Immature natural killer cell (primary cell): ENCODE results near the gene IL12RB2. TPM values are rescaled to one million over a fixed set of nuclear protein-coding genes. Genes with fewer than 3 reads are reported as not detected.
A peak's percentile ranks its signal among the peaks of the same experiment; 100 is the strongest.

Source experiments
- DNase-seq, 3 donors: peaks; one replicate each; pipeline ENCODE4 v3.0.0; 2022; ENCODE audit warnings: mixed read lengths in 1 of 3
- H3K27ac Mint-ChIP-seq, 6 donors: one replicate each; pipeline ENCODE4 v1.8.0; 2020; ENCODE audit warnings: mixed read lengths in 6 of 6, mild to moderate bottlenecking in 5 of 6, inconsistent platforms in 4 of 6, moderate library complexity in 3 of 6
- H3K27me3 Mint-ChIP-seq, 3 donors: one replicate each; pipeline ENCODE4 v1.8.0; 2020 to 2021; ENCODE audit warnings: low read depth in 3 of 3, mild to moderate bottlenecking in 3 of 3, mixed read lengths in 3 of 3, moderate library complexity in 3 of 3, inconsistent platforms in 1 of 3
- H3K36me3 Mint-ChIP-seq, 3 donors: one replicate each; pipeline ENCODE4 v1.8.0; 2020; ENCODE audit warnings: mixed read lengths in 3 of 3, inconsistent platforms in 2 of 3, mild to moderate bottlenecking in 2 of 3
- H3K4me1 Mint-ChIP-seq, 2 donors: one replicate each; pipeline ENCODE4 v1.8.0; 2020; ENCODE audit warnings: inconsistent platforms in 2 of 2, mild to moderate bottlenecking in 2 of 2, mixed read lengths in 2 of 2, moderate library complexity in 1 of 2
- H3K4me3 Mint-ChIP-seq, 5 donors: one replicate each; pipeline ENCODE4 v1.8.0; 2020; ENCODE audit warnings: mild to moderate bottlenecking in 5 of 5, mixed read lengths in 5 of 5, inconsistent platforms in 3 of 5, moderate library complexity in 3 of 5
- H3K9me3 Mint-ChIP-seq, 6 donors: one replicate each; pipeline ENCODE4 v1.8.0; 2020; ENCODE audit warnings: mild to moderate bottlenecking in 6 of 6, mixed read lengths in 6 of 6, inconsistent platforms in 4 of 6, moderate library complexity in 3 of 6
- polyA plus RNA-seq, 3 donors: library from polyadenylated mRNA; unstranded; fragments of 300-500 nt; fragmentation: Illumina TruSeq; gene quantifications; one replicate each; pipeline ENCODE4 v1.2.3, GENCODE V29; 2021

Gene IL12RB2
- polyA plus RNA-seq, 3 donors from 2014 or later: 33.3 to 68.1 (median 40.5) TPM

DNA sequence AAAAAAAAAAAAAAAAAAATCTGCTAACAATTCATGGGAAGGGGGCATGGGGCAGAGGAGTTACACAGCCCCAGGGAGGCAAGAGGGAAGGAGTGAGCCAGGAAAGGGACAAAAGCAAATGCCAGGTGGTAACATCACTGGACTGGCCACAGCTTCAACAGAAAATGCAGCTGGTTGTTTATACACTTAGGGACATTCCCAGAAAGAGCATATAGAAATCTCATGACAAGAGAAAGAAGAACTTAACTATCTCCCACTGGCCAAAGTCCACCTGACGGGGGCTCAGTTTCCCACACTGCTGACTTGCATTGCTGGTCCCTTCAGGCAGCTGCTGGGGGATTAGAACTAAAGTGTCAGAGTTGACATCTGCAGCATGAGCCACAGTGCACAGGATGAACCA, 14.8 kb downstream of the IL12RB2 start:
- Mint-ChIP-seq H3K36me3 (peaks cover 7 to 37% (median 18%) of the 10 kb centered on the region in 3 donors), H3K27ac (peak overlapping the region; percentile 22 to 87 (median 50)), H3K4me1 (peaks cover 3 to 41% of the 10 kb centered on the region in 2 donors), H3K9me3 (no peaks in the 10 kb centered on the region), H3K27me3 (peaks cover 0 to 2% (median 2%) of the 10 kb centered on the region in 3 donors), H3K4me3 (peak overlapping the region in 1 of 5 donors; percentile 34)
- no peak for DNase-seq

DNA sequence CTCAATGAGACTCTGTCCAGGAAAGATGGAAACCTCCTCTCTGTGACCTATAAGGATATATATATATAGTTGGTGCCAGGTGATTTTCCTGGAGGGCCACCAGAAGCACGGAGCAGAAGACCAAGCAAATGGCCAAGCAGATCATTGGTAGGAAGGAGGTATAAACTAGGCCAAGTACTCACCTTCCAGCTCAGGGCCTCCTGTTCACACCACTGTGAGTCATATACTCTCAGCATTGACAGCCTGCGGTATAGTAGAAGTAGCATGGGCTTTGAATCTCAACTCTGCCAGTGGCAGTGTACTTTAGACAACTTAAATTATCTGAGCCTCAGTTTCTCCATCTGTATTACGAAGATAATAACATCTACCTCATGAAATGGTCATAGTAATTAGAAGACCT, 15.4 kb downstream of the IL12RB2 start:
- DNase-seq: peak in 2 of 3 donors; percentile 33 to 35
- Mint-ChIP-seq H3K27ac (peak overlapping the region; percentile 30 to 87 (median 57)), H3K4me3 (peak overlapping the region in 2 of 5 donors; percentile 1 to 43), H3K4me1 (peaks cover 9 to 44% of the 10 kb centered on the region in 2 donors), H3K36me3 (peaks cover 11 to 43% (median 21%) of the 10 kb centered on the region in 3 donors), H3K9me3 (no peaks in the 10 kb centered on the region), H3K27me3 (peaks cover 0 to 3% (median 2%) of the 10 kb centered on the region in 3 donors)

DNA sequence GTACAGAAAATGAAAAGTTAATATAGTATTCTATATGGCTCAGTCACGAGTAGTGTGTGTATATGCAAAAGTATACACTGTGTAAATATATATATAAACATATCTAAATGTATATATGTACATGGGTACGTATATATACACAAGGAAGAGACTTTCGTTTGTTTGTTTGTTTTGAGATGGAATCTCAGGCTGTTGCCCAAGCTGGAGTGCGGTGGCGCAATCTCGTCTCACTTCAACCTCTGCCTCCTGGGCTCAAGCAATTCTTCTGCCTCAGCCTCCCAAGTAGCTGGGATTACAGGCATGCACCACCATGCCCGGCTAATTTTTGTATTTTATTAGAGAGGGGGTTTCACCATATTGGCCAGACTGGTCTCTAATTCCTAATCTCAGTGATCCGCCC, 16.4 kb downstream of the IL12RB2 start:
- Mint-ChIP-seq H3K9me3 (peaks cover 0 to 2% (median 0%) of the 10 kb centered on the region in 6 donors), H3K4me3 (no peak overlapping the region), H3K36me3 (peaks cover 13 to 52% (median 25%) of the 10 kb centered on the region in 3 donors), H3K4me1 (peaks cover 19 to 53% of the 10 kb centered on the region in 2 donors), H3K27ac (peak overlapping the region in 2 of 6 donors; percentile 74 to 87), H3K27me3 (peaks cover 2 to 4% (median 2%) of the 10 kb centered on the region in 3 donors)
- no peak for DNase-seq

DNA sequence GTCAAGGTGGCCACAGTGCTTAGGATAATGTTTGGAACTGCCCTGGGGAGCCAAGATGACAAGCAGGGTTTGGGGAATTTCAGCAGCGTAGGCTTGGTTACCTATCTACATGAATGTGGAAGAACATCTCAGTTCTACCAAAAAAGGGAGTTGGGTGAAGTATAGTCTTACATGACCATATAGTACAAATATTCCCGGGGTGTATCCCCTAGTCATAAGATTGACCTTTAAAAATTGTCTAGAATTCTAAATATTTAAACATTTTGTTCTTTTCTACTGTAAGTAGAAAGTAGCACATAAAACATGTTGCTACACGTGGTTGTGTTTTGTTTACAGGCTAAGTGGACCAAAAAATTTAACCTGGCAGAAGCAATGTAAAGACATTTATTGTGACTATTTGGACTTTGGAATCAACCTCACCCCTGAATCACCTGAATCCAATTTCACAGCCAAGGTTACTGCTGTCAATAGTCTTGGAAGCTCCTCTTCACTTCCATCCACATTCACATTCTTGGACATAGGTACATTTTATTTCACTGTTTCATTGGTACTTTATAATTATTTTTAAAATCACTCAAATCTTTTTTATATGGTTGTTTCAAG, 20.3 kb downstream of the IL12RB2 start:
- peak overlapping the region in 1 of 5 donors; percentile 29 for H3K4me3 Mint-ChIP-seq
- no peak for DNase-seq
- H3K27me3 Mint-ChIP-seq: peaks cover under 1 to 11% (median 4%) of the 10 kb centered on the region in 3 donors
- peak overlapping the region in 4 of 6 donors; percentile 22 to 50 (median 28) for H3K27ac Mint-ChIP-seq
- H3K9me3 Mint-ChIP-seq: peaks cover 0 to 2% (median 0%) of the 10 kb centered on the region in 6 donors
- H3K4me1 Mint-ChIP-seq: peaks cover 50 to 57% of the 10 kb centered on the region in 2 donors
- H3K36me3 Mint-ChIP-seq: peaks cover 8 to 46% (median 21%) of the 10 kb centered on the region in 3 donors

DNA sequence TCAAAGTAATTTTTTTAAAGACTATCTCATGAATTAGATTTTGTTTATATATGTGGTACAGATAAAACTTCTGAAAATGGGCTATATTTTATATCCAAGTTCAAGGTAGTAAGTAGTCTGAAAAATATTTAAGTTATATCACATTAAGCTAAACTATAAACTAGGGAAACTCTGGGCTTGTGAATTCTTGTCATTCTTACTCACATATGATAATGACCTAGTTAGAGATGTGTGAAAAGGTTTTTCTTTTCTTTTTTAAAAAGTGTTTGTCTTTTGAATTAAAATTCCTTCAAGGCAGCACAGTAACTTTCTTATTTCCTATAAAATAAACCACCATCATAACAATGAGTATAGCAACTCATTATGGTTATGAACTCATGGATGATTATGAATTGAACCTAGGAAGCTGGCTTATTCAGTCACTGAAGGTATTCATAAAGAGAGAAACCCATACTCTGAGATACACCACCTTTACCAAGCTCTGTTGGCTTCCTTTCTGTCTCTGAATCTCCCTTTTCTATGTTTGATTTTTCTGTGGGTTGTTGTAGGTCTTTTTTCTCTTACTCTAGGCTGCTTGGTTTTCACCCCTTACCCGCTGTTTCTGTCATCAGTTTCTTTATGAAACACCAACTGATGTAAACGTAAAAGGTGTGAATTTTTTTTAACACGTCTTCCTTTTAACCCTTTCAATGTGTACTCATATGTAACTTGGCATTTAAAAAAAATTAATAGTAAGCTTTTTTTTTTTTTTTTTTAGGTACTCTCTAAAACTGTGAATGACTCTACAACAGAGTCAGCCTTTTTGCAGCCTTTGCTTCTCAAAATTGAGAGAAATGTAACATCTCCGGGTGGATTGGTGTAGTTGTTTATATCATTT, 25.2 kb downstream of the IL12RB2 start:
- H3K27ac Mint-ChIP-seq: peak overlapping the region; percentile 82 to 91 (median 84)
- H3K27me3 Mint-ChIP-seq: peaks cover 4 to 20% (median 8%) of the 10 kb centered on the region in 3 donors
- H3K4me1 Mint-ChIP-seq: peaks cover 90 to 99% of the 10 kb centered on the region in 2 donors
- H3K36me3 Mint-ChIP-seq: peaks cover 2 to 36% (median 19%) of the 10 kb centered on the region in 3 donors
- H3K4me3 Mint-ChIP-seq: peak overlapping the region; percentile 23 to 63 (median 41)
- DNase-seq: peak; percentile 89 to 90 (median 90)
- peaks cover 0 to 2% (median 0%) of the 10 kb centered on the region in 6 donors for H3K9me3 Mint-ChIP-seq

DNA sequence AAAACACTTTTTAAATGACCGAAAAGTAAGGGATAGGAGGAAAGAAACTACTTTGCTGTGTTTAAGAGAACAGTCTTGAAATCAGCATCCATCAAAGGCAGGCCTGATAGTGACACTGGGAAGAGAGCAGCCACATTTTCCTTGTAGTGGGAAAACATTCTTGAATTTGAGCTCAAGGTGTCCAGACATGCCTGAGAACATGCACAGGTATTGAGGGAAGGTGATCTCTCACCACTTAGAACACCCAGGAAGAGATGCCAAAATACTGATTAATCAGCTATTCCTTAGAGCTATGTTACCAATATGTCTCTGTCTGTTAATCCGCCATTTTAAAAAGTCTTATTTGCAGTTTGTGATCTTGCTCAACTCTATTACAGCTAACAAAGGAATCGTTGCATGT, 25.9 kb downstream of the IL12RB2 start:
- peak in 1 of 3 donors; percentile 21 for DNase-seq
- H3K27me3 Mint-ChIP-seq: peaks cover 6 to 25% (median 11%) of the 10 kb centered on the region in 3 donors
- peaks cover 0 to 29% (median 19%) of the 10 kb centered on the region in 3 donors for H3K36me3 Mint-ChIP-seq
- H3K9me3 Mint-ChIP-seq: peaks cover 0 to 2% (median 0%) of the 10 kb centered on the region in 6 donors
- peaks cover 90 to 99% of the 10 kb centered on the region in 2 donors for H3K4me1 Mint-ChIP-seq
- H3K27ac Mint-ChIP-seq: peak overlapping the region; percentile 82 to 91 (median 84)
- H3K4me3 Mint-ChIP-seq: peak overlapping the region; percentile 23 to 63 (median 41)

DNA sequence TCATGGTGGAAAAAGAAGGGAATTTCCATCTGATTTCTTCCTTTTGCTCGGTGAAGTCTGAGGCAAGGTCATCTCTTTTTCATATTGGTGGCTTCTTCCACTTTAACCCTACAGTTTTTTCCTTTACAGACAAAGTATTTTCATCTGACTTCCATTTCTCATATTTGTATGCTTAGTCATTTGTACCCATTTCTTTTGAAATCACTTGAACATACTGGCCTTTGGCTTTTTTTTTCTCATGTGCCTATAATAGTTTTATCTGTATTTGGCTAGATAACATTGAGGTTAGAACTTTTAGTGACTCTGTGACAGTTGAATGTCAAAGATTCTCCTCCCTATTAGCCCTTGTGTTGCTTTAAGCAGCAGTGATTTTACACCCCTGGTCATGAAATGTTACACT, 27.7 kb downstream of the IL12RB2 start:
- Mint-ChIP-seq H3K27ac (peak overlapping the region; percentile 85 to 97 (median 90)), H3K9me3 (no peaks in the 10 kb centered on the region), H3K4me1 (peaks cover 93 to 99% of the 10 kb centered on the region in 2 donors), H3K27me3 (peaks cover 6 to 26% (median 9%) of the 10 kb centered on the region in 3 donors), H3K4me3 (peak overlapping the region; percentile 21 to 82 (median 51)), H3K36me3 (peaks cover 0 to 27% (median 16%) of the 10 kb centered on the region in 3 donors)
- DNase-seq: no peak

DNA sequence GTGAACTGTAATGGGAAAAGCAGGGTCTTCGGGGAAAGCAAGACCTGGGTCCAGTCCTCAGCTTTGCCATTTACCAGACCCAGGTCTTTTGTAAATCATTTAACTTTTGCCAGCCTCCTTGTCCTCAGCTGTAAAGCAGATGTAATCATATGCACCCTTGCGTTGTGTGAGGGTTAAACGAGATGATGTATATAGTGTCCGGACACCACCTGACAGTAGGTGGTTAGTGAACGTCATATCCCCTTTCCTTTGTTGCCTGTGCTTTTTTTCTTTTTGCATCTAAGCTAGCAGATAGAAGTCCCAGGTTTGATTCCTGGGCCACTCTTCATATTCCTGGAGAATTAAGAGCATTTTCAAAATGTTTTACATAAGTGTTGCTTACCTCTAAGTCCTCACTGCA, 28.5 kb downstream of the IL12RB2 start:
- Mint-ChIP-seq H3K36me3 (peaks cover 0 to 25% (median 16%) of the 10 kb centered on the region in 3 donors), H3K4me1 (peaks cover 93 to 99% of the 10 kb centered on the region in 2 donors), H3K27me3 (peaks cover 6 to 26% (median 9%) of the 10 kb centered on the region in 3 donors), H3K4me3 (peak overlapping the region; percentile 74 to 86 (median 82)), H3K9me3 (no peaks in the 10 kb centered on the region), H3K27ac (peak overlapping the region; percentile 85 to 97 (median 90))
- peak; percentile 54 to 58 (median 55) for DNase-seq

DNA sequence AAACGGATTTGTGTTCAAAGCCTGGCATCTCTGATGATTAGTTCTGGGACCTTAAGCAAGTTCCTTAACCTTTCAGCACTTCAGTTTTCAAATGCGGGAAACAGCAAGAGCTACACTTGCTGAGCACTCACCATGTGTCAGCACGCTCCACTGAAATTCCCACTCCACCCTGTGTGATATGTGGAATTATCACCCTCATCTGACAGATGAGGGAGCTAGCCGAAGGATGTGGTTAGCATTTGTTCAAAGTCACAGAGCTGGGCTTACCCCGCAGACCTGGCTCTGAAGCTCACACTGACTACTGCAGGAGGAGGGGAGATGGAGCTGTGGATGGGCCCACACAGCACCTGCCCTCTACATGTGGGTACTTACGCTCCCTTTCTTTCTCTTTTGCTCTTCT, 29.1 kb downstream of the IL12RB2 start:
- peak overlapping the region; percentile 85 to 97 (median 90) for H3K27ac Mint-ChIP-seq
- H3K4me3 Mint-ChIP-seq: peak overlapping the region; percentile 74 to 86 (median 82)
- peak; percentile 61 to 68 (median 65) for DNase-seq
- H3K9me3 Mint-ChIP-seq: no peaks in the 10 kb centered on the region
- H3K36me3 Mint-ChIP-seq: peaks cover 0 to 25% (median 16%) of the 10 kb centered on the region in 3 donors
- peaks cover 6 to 24% (median 9%) of the 10 kb centered on the region in 3 donors for H3K27me3 Mint-ChIP-seq
- H3K4me1 Mint-ChIP-seq: peaks cover 96 to 100% of the 10 kb centered on the region in 2 donors

DNA sequence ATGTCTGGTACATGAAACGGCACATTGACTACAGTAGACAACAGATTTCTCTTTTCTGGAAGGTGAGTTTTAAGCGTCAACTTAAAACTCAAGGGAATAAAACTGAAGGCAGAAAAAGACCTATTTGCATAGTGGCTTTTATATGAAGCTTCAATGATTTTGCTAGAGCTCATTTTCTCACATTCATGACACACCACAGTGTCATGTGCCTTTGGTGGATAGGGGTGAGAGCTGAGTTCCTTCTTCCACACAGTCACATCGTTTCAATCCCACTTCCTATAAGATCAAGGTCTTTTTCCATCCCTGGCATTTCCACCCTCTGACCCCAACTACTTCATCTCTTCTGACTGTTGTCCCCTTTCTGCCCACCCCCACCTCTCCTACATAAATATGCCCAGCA, 31.0 kb downstream of the IL12RB2 start:
- H3K4me1 Mint-ChIP-seq: peaks cover 91 to 96% of the 10 kb centered on the region in 2 donors
- peak overlapping the region; percentile 11 to 69 (median 51) for H3K4me3 Mint-ChIP-seq
- peaks cover 5 to 21% (median 11%) of the 10 kb centered on the region in 3 donors for H3K27me3 Mint-ChIP-seq
- peaks cover 0 to 25% (median 20%) of the 10 kb centered on the region in 3 donors for H3K36me3 Mint-ChIP-seq
- DNase-seq: peak in 2 of 3 donors; percentile 22 to 38
- no peaks in the 10 kb centered on the region for H3K9me3 Mint-ChIP-seq
- peak overlapping the region; percentile 55 to 95 (median 85) for H3K27ac Mint-ChIP-seq

DNA sequence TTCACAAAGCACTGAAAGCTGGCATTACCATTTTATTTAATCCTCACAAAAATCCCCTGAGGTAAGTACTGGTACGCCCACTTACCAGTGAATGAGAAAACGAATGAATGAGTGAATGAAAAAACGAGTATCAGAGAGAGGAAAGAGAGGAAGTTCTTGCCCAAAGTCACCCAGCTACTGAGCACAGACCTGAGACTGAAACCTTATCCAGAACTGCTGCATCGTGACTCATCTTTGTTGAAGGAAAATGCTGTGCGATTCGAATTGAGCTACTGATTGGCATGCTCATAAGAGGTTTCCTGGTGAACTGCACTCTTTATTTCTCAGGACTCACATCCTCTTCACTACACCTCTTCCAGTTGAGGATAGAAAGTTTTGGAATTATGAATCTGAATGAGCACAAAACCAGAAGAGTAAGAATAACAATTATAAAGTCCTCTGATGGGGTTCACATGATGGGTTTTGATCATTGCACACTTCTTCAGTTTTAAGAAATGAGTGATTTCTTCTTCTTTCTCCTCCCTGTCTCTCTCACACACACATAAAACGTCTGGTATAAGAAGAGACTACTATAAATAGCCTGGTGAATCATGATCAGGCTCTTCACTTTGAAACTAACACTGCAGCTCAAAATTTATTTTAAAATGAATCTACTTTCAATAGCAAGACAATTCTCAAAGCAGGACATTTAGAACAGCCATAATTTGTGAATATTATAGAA, 32.1 kb downstream of the IL12RB2 start:
- Mint-ChIP-seq H3K27me3 (peaks cover 7 to 21% (median 11%) of the 10 kb centered on the region in 3 donors), H3K4me3 (peak overlapping the region in 3 of 5 donors; percentile 5 to 65 (median 36)), H3K9me3 (no peaks in the 10 kb centered on the region), H3K4me1 (peaks cover 83 to 87% of the 10 kb centered on the region in 2 donors), H3K36me3 (peaks cover 0 to 19% (median 18%) of the 10 kb centered on the region in 3 donors), H3K27ac (peak overlapping the region; percentile 51 to 95 (median 87))
- DNase-seq: no peak

DNA sequence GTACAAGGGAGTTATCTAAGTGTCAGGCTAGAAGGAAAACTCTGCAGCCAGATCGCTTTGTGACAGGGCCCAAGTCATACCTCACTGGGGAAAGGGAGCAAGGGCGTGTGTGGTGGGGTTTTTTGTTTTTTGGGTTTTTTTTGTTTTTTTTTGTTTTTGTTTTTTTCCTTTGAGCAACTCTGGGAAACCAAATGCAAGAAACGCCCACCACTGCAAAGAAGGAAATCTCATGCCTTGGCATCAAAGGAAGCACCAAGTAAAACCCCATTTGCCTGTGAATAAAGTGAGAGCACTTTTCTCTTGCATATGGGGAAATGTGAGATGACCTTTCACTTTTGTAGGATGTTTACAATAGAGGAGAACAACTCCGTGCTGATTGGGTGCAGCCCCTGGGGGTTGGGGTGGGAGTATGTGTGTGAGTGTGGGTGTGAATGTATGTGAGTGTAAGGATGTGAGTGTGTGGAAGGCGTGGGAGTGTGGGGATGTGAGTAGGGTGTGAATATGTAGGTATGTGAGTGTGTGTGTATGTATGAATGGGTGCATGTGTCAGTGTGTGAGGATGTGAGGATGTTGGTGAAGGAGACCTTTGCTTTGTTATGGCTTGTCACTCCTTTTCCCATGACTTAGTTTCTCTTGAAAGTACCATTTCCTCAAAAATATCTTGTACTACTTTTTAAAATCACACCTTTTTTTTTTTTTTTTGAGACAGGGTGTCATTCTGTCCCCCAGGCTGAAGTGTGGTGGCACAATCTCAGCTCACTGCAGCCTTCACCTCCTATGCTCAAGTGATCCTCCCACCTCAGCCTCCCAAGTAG, 34.6 kb downstream of the IL12RB2 start:
- H3K4me1 Mint-ChIP-seq: peaks cover 58 to 68% of the 10 kb centered on the region in 2 donors
- peaks cover 7 to 17% (median 11%) of the 10 kb centered on the region in 3 donors for H3K27me3 Mint-ChIP-seq
- DNase-seq: peak; percentile 65 to 68 (median 66)
- peak overlapping the region; percentile 35 to 72 (median 44) for H3K4me3 Mint-ChIP-seq
- H3K9me3 Mint-ChIP-seq: no peaks in the 10 kb centered on the region
- peak overlapping the region; percentile 85 to 97 (median 89) for H3K27ac Mint-ChIP-seq
- peaks cover 0 to 14% (median 9%) of the 10 kb centered on the region in 3 donors for H3K36me3 Mint-ChIP-seq
